Thymus (tissue), 11 donors: ENCODE data around the gene LPCAT3. TPM values are rescaled to one million over a fixed set of nuclear protein-coding genes. Genes with fewer than 3 reads are reported as not detected.

Experiments used
- DNase-seq, 9 donors: peaks; one replicate each; pipeline ENCODE4 v3.0.0-alpha.2; 2013; ENCODE audit warnings: low spot score in 9 of 9, low read depth in 6 of 9, missing footprints in 1 of 9
- H3K27ac ChIP-seq, 2 donors: one replicate each; pipeline ENCODE4 v1.5.1; 2013; ENCODE audit warnings: control low read depth in 1 of 2, low read depth in 1 of 2, low read length in 1 of 2, mild to moderate bottlenecking in 1 of 2, moderate library complexity in 1 of 2
- H3K27me3 ChIP-seq, 2 donors: one replicate each; pipeline ENCODE4 v1.5.1; 2013; ENCODE audit warnings: low read length in 1 of 2; ENCODE audit not compliant: control insufficient read depth in 2 of 2, insufficient read depth in 1 of 2
- H3K36me3 ChIP-seq, 2 donors: one replicate each; pipeline ENCODE4 v1.5.1; 2013; ENCODE audit warnings: low read length in 1 of 2, mild to moderate bottlenecking in 1 of 2, moderate library complexity in 1 of 2; ENCODE audit not compliant: control insufficient read depth in 2 of 2, insufficient read depth in 2 of 2
- H3K4me1 ChIP-seq, 2 donors: one replicate each; pipeline ENCODE4 v1.5.1; 2013; ENCODE audit warnings: low read length in 2 of 2; ENCODE audit not compliant: control insufficient read depth in 2 of 2, insufficient read depth in 2 of 2
- H3K4me3 ChIP-seq, 2 donors: one replicate each; pipeline ENCODE4 v1.5.1; 2013; ENCODE audit warnings: low read length in 2 of 2, control low read depth in 1 of 2, mild to moderate bottlenecking in 1 of 2
- H3K9me3 ChIP-seq, 2 donors: one replicate each; pipeline ENCODE4 v1.5.1; 2013; ENCODE audit warnings: low read length in 1 of 2, mild to moderate bottlenecking in 1 of 2; ENCODE audit not compliant: control insufficient read depth in 2 of 2, insufficient read depth in 1 of 2
- WGBS: extraction: QIAGEN DNeasy Blood & Tissue Kit; methylation state at CpG from one replicate; pipeline ENCODE4 v1.1.7; 2013; 5-methylcytosine and 5-hydroxymethylcytosine counted together
- polyA plus RNA-seq: library from polyadenylated mRNA; stranded (reverse); fragments of 200-250 nt; gene quantifications from one replicate; pipeline ENCODE4 v1.2.3, GENCODE V29; 2013
- total RNA-seq: library from RNA; stranded (reverse); fragments of 120-200 nt; gene quantifications from one replicate; pipeline ENCODE4 v1.2.4, GENCODE V29; 2013
- donor health status: healthy.

LPCAT3 gene
- total and polyA plus RNA-seq, 2 donors: 16.1 to 28.2 TPM

GRCh38 chr12:7009512-7009911 lies 8.8 kb downstream of the LPCAT3 start:
- DNase-seq: no peak
- no peaks in the 10 kb centered on the region for H3K4me1 ChIP-seq
- no peaks in the 10 kb centered on the region for H3K27me3 ChIP-seq
- no peaks in the 10 kb centered on the region for H3K9me3 ChIP-seq
- no peak overlapping the region for H3K4me3 ChIP-seq
- peaks cover 4 to 33% of the 10 kb centered on the region in 2 donors for H3K36me3 ChIP-seq
- H3K27ac ChIP-seq: no peak overlapping the region

- Histone ChIP-seq H3K36me3 (peaks cover 4 to 28% of the 10 kb centered on the region in 2 donors), H3K4me3 (no peak overlapping the region), H3K27ac (no peak overlapping the region), H3K9me3 (no peaks in the 10 kb centered on the region), H3K27me3 (no peaks in the 10 kb centered on the region), H3K4me1 (no peaks in the 10 kb centered on the region)
- DNase-seq: no peak
- WGBS: 100% methylated on average over 2 of the region's 2 CpGs
Observed at GRCh38 chr12:7008864-7009263, 9.4 kb downstream of the LPCAT3 start.

- no peak for DNase-seq
- 99% methylated on average over 3 of the region's 3 CpGs for WGBS
- H3K4me1 ChIP-seq: no peaks in the 10 kb centered on the region
- H3K36me3 ChIP-seq: peaks cover under 1 to 10% of the 10 kb centered on the region in 2 donors
- no peak overlapping the region for H3K27ac ChIP-seq
- H3K9me3 ChIP-seq: no peaks in the 10 kb centered on the region
- H3K27me3 ChIP-seq: no peaks in the 10 kb centered on the region
- no peak overlapping the region for H3K4me3 ChIP-seq
Observed at GRCh38 chr12:7006639-7007038, 11.6 kb downstream of the LPCAT3 start.

GRCh38 chr12:7005311-7005710 lies 13.0 kb downstream of the LPCAT3 start:
- 95% methylated on average over 2 of the region's 2 CpGs for WGBS
- H3K4me1 ChIP-seq: no peaks in the 10 kb centered on the region
- DNase-seq: peak in 1 of 9 donors; percentile 7

GRCh38 chr12:7004840-7005239 lies 13.4 kb downstream of the LPCAT3 start:
- H3K27me3 ChIP-seq: no peaks in the 10 kb centered on the region
- peaks cover 5 to 16% of the 10 kb centered on the region in 2 donors for H3K36me3 ChIP-seq
- no peaks in the 10 kb centered on the region for H3K9me3 ChIP-seq
- 98% methylated on average over 2 of the region's 2 CpGs for WGBS
- H3K27ac ChIP-seq: no peak overlapping the region
- H3K4me1 ChIP-seq: peaks cover 0 to 1% of the 10 kb centered on the region in 2 donors
- no peak overlapping the region for H3K4me3 ChIP-seq
- DNase-seq: no peak

More at GRCh38 chr12:7005311-7005710, 13.0 kb downstream of the LPCAT3 start:
- no peaks in the 10 kb centered on the region for H3K27me3 ChIP-seq
- H3K4me3 ChIP-seq: no peak overlapping the region
- H3K9me3 ChIP-seq: no peaks in the 10 kb centered on the region
- no peak overlapping the region for H3K27ac ChIP-seq
- peaks cover 5 to 14% of the 10 kb centered on the region in 2 donors for H3K36me3 ChIP-seq

GRCh38 chr12:7004287-7004803 lies 13.9 kb downstream of the LPCAT3 start:
- Histone ChIP-seq H3K9me3 (no peaks in the 10 kb centered on the region), H3K4me1 (peaks cover 2 to 4% of the 10 kb centered on the region in 2 donors), H3K27ac (no peak overlapping the region), H3K27me3 (no peaks in the 10 kb centered on the region), H3K4me3 (no peak overlapping the region), H3K36me3 (peaks cover 5 to 17% of the 10 kb centered on the region in 2 donors)
- 96% methylated on average over 2 of the region's 2 CpGs for WGBS
- no peak for DNase-seq

GRCh38 chr12:7001921-7002591 lies 16.2 kb downstream of the LPCAT3 start:
- no peak overlapping the region for H3K27ac ChIP-seq
- DNase-seq: no peak
- no peaks in the 10 kb centered on the region for H3K9me3 ChIP-seq
- 97% methylated on average over 7 of the region's 7 CpGs for WGBS
- peaks cover 18 to 32% of the 10 kb centered on the region in 2 donors for H3K36me3 ChIP-seq
- no peak overlapping the region for H3K4me3 ChIP-seq
- peaks cover 6 to 9% of the 10 kb centered on the region in 2 donors for H3K4me1 ChIP-seq
- H3K27me3 ChIP-seq: no peaks in the 10 kb centered on the region

GRCh38 chr12:6998715-6999451 lies 19.4 kb downstream of the LPCAT3 start:
- DNase-seq: peak in 1 of 9 donors; percentile 28
- peaks cover 6 to 9% of the 10 kb centered on the region in 2 donors for H3K4me1 ChIP-seq
- no peak overlapping the region for H3K4me3 ChIP-seq
- peak overlapping the region in 1 of 2 donors; percentile 12 for H3K27ac ChIP-seq
- no peaks in the 10 kb centered on the region for H3K9me3 ChIP-seq
- H3K27me3 ChIP-seq: no peaks in the 10 kb centered on the region
- H3K36me3 ChIP-seq: peaks cover 25 to 42% of the 10 kb centered on the region in 2 donors

- H3K4me1 ChIP-seq: peaks cover 6 to 9% of the 10 kb centered on the region in 2 donors
- H3K27me3 ChIP-seq: no peaks in the 10 kb centered on the region
- H3K36me3 ChIP-seq: peaks cover 20 to 43% of the 10 kb centered on the region in 2 donors
- H3K27ac ChIP-seq: no peak overlapping the region
- DNase-seq: no peak
- no peaks in the 10 kb centered on the region for H3K9me3 ChIP-seq
- 95% methylated on average over 2 of the region's 2 CpGs for WGBS
- H3K4me3 ChIP-seq: no peak overlapping the region
Observed at GRCh38 chr12:6996040-6996441, 22.2 kb downstream of the LPCAT3 start.
